Measurements from ENCODE around the gene CERS6.
"Not testable (repeated sequence)": the region's sequence is repeated elsewhere in the genome, so short reads cannot be mapped to it uniquely, and the experiment has no call there.

Gene CERS6

DNA sequence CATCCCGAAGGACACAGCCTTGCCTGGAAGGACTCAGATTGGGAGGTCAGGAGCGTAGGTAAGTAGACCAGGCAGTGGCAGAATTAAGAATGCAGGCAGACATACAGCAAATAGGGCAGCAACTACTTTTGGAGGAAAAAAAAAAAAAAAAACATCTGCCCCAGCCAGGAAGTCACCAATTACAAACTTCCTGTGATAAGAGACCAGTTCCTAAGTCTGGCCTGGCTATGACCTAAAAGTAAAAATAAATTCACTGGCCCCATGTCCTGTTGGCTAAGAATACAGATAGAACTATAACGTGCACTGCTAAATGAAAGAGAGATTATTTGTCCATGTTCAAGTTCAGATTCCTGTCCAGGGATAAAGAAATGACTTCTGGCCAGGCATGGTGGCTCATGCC is 301.2 kb downstream of the CERS6 start:
- no peak for DNase-seq (ENCODE audit: low read depth in 2 of 2, low spot score in 1 of 2)

- DNase-seq (ENCODE audit: low read depth in 2 of 2, low spot score in 1 of 2): no peak
Observed at GRCh38 chr2:168758970-168759820, 303.1 kb downstream of the CERS6 start.

GRCh38 chr2:168765401-168765800 is 309.3 kb downstream of the CERS6 start:
- DNase-seq (ENCODE audit: low read depth in 2 of 2, low spot score in 1 of 2): no peak

GRCh38 chr2:168766600-168766999 is 310.5 kb downstream of the CERS6 start:
- DNase-seq (ENCODE audit: low read depth in 2 of 2, low spot score in 1 of 2): no peak

GRCh38 chr2:168767258-168767657 is 311.2 kb downstream of the CERS6 start:
- DNase-seq (ENCODE audit: low read depth in 2 of 2, low spot score in 1 of 2): no peak

DNA sequence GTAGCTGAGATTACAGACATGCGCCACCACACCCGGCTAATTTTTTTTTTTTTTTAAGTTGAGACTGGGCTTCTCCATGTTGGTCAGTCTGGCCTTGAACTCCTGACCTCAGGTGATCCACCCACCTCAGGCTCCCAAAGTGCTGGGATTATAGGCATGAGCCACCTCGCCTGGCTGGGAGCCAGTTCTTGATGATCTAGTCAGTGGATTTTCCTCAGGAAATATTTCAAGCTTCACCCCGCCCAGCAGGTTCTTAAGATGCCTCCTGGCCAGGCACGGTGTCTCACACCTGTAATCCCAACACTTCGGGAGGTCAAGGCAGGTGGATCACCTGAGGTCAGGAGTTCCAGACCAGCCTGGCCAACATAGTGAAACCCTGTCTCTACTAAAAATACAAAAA is 312.3 kb downstream of the CERS6 start:
- not testable (repeated sequence) for DNase-seq (ENCODE audit: low read depth in 2 of 2, low spot score in 1 of 2)

GRCh38 chr2:168770796-168771195 is 314.7 kb downstream of the CERS6 start:
- no peak for DNase-seq (ENCODE audit: low read depth in 2 of 2, low spot score in 1 of 2)

- no peak for DNase-seq (ENCODE audit: low read depth in 2 of 2, low spot score in 1 of 2)
Observed at GRCh38 chr2:168772704-168773103, 316.6 kb downstream of the CERS6 start.

DNA sequence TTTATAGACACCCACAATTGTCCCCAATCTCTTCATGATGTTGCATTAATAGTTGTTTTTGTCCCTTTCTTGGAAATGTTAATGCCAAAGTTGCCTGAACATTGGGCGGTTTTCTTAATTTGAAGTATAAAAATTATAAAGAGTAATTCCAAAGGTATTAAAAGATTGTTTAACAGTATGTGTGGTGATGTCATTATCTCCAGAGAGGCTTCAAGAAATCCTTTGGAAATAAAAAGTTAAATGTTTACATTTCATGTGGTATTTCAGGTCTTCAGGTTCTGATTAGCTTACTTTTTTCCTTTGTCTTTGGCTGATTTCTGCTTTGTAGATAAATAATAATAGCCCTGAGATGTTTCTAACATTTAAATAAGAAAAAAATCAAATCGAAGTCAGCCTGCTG is 317.1 kb downstream of the CERS6 start:
- no peak for DNase-seq (ENCODE audit: low read depth in 2 of 2, low spot score in 1 of 2)

DNA sequence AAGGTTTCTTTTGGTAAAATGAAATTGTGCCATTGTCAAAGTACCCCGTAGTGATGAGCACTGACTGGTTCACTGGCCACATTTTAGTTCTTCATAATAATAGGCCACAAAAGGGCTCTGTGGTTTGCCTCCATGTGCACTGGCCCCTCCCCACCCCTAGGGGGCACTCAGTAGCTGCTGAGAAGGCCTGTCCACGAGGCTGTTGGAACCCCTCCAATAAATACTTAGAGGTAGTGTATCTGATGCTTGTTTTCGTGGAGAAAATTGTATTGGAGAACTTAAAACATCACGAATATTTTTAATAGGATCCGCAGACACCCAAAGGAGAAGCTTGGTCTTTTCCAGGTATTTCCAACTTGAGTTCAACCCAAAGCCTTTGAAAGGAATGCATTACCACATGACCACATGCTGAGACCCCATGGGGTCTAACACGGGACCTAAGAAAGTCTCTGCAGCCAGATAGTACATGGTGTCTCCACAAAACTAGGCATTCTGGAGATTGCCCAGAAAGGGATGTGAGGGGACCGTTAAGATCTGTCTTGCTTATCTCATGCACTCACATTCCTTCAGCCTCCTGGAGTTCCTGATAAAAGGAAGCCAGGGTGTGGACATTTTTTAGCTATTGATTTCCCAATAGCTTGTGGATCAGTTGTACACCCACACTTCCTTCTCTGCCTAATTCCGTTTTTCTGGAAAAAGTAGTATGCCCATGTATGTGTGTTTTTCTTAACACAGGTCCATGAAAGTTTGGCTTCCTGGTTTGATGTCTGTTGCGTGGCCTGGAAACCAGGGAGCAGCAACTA is 317.8 kb downstream of the CERS6 start:
- DNase-seq (ENCODE audit: low read depth in 2 of 2, low spot score in 1 of 2): no peak

DNA sequence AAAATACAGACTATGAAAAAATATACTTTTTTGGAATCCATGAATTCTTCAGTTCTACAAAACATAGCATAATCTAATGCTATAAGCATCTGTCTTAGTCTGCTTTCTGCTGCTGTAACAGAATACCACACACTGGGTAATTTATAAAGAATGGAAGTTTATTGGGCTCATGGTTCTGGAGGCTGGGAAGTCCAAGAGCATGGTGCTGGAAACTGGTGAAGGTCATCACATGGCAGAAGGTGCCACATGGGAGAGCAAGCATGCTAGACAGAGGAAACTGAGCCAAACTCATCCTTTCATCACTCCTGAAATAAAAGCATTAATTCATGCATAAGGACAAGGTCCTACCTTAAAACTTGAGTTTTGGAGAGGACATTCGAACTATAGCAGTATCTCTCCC is 319.8 kb downstream of the CERS6 start:
- DNase-seq (ENCODE audit: low read depth in 2 of 2, low spot score in 1 of 2): no peak

DNA sequence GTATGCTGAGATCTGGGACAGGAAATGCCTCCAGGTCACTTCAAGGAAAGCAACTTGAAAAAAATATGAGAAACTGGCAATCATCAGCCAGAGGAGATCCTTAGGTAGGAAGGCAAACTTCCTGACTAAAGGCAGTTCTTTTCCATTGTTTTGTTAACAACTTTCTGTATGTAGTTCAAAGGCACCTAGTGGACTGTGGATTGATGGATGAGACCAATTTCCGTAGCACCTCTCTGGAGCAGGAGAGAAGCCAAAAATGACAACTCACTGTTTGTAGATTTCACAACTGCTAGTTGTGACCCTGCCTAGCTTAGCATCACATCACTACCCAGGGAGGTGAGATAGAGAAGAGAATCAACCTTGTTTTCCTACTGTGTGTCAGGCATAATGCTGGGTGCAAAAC is 324.6 kb downstream of the CERS6 start:
- DNase-seq (ENCODE audit: low read depth in 2 of 2, low spot score in 1 of 2): no peak

GRCh38 chr2:168781191-168781817 is 325.2 kb downstream of the CERS6 start:
- DNase-seq (ENCODE audit: low read depth in 2 of 2, low spot score in 1 of 2): no peak

DNA sequence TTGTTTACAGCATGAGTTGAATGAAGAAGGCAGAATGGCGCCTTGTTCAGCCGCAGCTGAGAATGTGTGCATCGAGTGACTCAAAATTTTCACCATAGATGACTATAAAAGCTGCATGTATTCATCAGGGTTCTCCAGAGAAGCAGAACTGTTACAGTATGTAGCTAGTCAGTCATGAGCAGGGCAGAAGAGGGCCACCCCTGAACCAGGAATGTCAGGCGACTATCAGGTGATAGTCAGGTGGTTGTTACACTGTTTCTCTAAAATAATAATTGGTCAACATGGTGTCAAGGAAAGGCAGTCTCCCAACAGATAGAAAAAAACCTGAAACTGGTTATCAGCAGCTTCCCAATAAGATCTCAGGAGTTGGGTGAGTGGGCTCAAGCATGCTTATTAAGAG is 326.2 kb downstream of the CERS6 start:
- no peak for DNase-seq (ENCODE audit: low read depth in 2 of 2, low spot score in 1 of 2)

GRCh38 chr2:168784993-168785392 is 328.9 kb downstream of the CERS6 start:
- no peak for DNase-seq (ENCODE audit: low read depth in 2 of 2, low spot score in 1 of 2)

DNA sequence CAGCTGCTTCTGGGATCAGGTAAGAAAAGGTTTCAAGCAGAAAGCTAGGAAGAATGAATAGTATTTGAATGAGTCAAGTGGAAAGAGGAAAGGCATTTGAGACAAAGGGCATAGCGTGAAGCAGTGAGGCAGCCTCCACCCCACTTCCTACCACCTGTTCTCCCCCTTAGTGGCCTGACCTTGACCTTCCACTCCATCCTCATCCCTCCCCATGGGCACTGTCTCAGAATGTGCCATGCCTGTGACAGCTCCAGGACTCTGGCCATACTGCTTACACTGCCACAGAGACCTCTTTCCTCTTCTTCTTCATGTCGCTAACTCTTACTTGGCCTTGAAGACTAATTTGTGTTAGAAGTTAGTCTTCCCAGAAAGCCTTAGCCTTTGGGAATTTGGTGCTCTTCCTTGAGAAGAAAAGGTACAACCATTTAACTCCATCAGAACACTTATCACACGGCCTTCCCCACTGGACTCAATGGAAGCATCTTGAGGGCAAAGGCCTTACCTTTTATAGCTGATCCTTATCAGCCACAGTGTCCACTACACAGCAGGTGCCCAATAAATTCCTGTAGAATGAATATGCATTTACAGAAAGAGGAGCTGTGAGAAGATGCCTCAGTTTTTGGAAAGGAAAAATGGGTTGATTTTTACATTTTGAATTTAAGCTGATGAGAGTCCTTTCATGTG is 331.2 kb downstream of the CERS6 start:
- no peak for DNase-seq (ENCODE audit: low read depth in 2 of 2, low spot score in 1 of 2)

GRCh38 chr2:168787782-168788376 is 331.8 kb downstream of the CERS6 start:
- no peak for DNase-seq (ENCODE audit: low read depth in 2 of 2, low spot score in 1 of 2)

DNA sequence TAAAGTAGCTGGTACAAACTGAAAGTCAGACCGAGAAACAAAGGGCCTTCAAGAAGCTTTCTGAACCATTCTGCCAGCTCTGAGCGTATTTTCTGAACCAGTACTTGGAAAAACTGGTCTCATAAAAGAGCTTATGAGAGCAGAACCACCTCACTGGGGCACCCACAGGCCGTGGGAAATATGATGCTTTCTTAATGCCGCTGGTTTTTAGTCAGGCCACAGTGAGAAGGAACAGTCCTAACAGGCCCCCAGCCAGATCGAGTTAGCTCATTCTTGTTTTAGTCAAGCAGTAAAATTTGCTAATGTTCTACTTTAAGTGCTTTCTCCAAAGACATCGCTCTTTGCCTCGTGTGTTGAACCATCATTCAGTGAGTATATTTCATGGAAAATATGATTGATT is 333.7 kb downstream of the CERS6 start:
- no peak for DNase-seq (ENCODE audit: low read depth in 2 of 2, low spot score in 1 of 2)

DNA sequence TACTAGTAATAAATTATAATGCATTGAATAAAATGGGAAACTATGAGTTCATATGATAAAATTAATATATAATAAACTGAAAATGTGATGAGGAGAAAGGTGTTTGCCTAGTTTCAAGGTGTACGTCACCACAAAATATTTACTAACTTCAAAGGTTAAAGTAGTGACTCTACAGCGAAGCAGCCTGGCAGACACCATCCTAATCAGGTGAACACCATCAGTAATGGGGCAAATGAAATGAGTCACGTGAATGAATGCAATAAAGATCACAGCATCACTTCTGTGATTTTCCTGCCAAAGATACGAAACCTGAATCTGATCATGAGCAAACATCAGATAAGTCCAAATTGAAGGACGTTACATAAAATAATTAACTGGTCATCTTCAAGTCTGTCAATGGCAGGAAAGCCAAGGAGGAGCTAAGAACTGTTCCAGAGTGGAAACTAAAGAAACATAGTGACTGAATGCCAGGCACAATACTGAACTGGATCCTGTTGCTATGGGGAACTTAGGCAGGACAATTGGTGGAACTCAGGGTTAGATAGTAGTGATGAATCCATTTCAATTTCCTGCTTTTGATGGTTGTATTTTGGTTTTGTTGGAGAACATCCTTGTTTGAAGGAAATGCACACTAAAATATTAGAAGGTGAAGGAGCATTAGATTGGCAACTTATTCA is 334.3 kb downstream of the CERS6 start:
- DNase-seq (ENCODE audit: low read depth in 2 of 2, low spot score in 1 of 2): no peak

- DNase-seq (ENCODE audit: low read depth in 2 of 2, low spot score in 1 of 2): not testable (repeated sequence)
Observed at GRCh38 chr2:168791140-168791539, 335.1 kb downstream of the CERS6 start.

All from stimulated activated CD8-positive, alpha-beta memory T cell treated with anti-CD3 and anti-CD28 coated beads, Interleukin-4, amount 100 ng/mL, for 1 hour (primary cell).